ENCODE measurements around the gene ONECUT1.

- TF ChIP-seq POLR2AphosphoS5 (IDR thresholded peaks at IDR 0.05; ENCODE audit: borderline replicate concordance, low read depth, low read length) (no peak), EZH2 (IDR thresholded peaks at IDR 0.05) (no peak), FOXP2 (optimal IDR thresholded peaks at IDR 0.05; ENCODE audit: control extremely low read depth, extremely low read length, insufficient read depth) (no peak)
These were observed 9.1 kb upstream of the ONECUT1 start for GRCh38 chr15:52799145-52799811.

All from SK-N-MC (cell line).